SJCRH30 (cell line): ENCODE measurements around the gene BOLA2B. TPM values are rescaled to one million over a fixed set of nuclear protein-coding genes. Genes with fewer than 3 reads are reported as not detected.
"Not testable (repeated sequence)": the region's sequence is repeated elsewhere in the genome, so short reads cannot be mapped to it uniquely, and the experiment has no call there.

ENCODE experiments used
- DNase-seq, 2 experiments: peaks; one replicate each; pipeline ENCODE4 v3.0.0-alpha.2; 2015 to 2020
- H3K27ac ChIP-seq: fragments of 250-450 bp; sonication (Bioruptor Pico); 2 replicates; pipeline ENCODE4 v1.5.1; 2020; ENCODE audit warnings: mild to moderate bottlenecking, moderate library complexity
- H3K27me3 ChIP-seq: fragments of 250-450 bp; sonication (Bioruptor Pico); 2 replicates; pipeline ENCODE4 v1.5.1; 2020; ENCODE audit warnings: mild to moderate bottlenecking, moderate library complexity
- H3K36me3 ChIP-seq: fragments of 250-450 bp; sonication (Bioruptor Pico); 2 replicates; pipeline ENCODE4 v1.5.1; 2020; ENCODE audit warnings: mild to moderate bottlenecking, moderate library complexity
- H3K4me1 ChIP-seq: fragments of 250-450 bp; sonication (Bioruptor Pico); 2 replicates; pipeline ENCODE4 v1.5.1; 2020; ENCODE audit warnings: mild to moderate bottlenecking, moderate library complexity
- H3K4me3 ChIP-seq: fragments of 250-450 bp; sonication (Bioruptor Pico); 2 replicates; pipeline ENCODE4 v1.5.1; 2020; ENCODE audit warnings: mild to moderate bottlenecking, moderate library complexity
- H3K9me3 ChIP-seq: fragments of 250-450 bp; sonication (Bioruptor Pico); replicated peaks from 2 replicates; pipeline ENCODE4 v1.5.1; 2020; ENCODE audit warnings: mild to moderate bottlenecking, moderate library complexity
- total RNA-seq: library from RNA; depleted of rRNA; stranded (reverse); fragments of >200 nt; shearing (Covaris generic); gene quantifications from 2 replicates; pipeline ENCODE4 v1.2.3, GENCODE V29; 2014

BOLA2B gene
- total RNA-seq, 1 experiment from 2014 or later: 38.1 TPM

DNA sequence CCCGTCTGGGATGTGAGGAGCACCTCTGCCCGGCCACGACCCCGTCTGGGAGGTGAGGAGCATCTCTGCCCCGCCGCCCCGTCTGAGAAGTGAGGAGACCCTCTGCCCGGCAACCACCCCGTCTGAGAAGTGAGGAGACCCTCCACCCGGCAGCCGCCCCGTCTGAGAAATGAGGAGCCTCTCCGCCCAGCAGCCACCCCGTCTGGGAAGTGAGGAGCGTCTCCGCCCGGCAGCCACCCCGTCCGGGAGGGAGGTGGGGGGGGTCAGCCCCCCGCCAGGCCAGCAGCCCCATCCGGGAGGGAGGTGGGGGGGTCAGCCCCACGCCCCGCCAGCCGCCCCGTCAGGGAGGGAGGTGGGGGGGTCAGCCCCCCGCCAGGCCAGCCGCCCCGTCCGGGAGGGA lies 24.7 kb downstream of the BOLA2B start:
- not testable (repeated sequence) for H3K4me1 ChIP-seq, DNase-seq, H3K4me3 ChIP-seq, H3K36me3 ChIP-seq, H3K27ac ChIP-seq, H3K9me3 ChIP-seq, H3K27me3 ChIP-seq

DNA sequence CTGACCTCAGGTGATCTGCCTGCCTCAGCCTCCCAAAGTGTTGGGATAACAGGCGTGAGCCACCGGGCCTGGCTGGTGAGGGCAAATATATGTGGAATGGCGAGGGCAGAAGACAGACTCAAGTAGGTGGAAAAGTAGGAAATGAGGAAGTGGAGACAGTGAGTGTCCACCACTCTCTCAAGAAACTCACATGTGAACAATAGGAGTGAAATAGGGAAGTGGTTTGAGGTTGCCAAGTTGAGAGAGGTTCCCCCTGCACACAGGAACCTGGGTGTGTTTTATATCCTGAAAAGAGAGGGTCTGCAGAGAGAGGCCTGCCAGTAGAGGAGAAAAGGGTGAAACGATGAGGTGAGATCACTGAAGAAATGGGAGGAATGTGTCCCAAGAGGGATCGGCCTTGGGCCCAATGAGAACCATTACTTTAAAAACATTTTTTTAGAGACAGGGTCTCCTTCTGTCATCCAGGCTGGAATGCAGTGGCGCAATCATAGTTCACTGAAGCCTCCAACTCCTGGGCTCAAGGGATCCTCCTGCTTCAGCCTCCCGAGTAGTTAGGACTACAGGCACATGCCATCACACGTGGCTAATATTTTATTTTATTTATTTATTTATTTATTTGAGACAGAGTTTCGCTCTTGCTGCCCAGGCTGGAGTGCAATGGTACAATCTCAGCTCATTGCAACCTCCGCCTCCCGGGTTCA lies 27.1 kb downstream of the BOLA2B start:
- Histone ChIP-seq H3K27me3 (no peaks in the 10 kb centered on the region), H3K36me3 (no peaks in the 10 kb centered on the region), H3K4me1 (no peaks in the 10 kb centered on the region), H3K4me3 (no peak overlapping the region), H3K27ac (no peak overlapping the region), H3K9me3 (no peaks in the 10 kb centered on the region)
- DNase-seq: no peak

DNA sequence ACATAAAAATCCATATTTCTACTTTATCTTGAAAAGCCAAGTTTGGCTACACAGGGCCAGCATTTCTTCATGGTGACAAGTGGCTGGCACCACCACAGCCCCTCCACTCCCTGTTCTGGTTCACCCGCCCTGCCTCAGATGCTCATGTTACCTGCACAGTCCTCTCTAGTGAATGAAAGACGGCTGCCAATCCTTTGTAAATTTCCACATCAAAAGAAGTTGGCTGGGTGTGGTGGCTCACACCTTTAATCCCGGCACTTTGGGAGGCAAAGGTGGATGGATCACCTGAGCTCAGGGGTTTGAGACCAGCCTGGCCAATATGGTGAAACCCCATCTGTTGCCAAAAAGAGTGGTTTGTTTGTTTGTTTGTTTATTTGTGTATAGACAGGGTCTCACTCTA lies 29.9 kb downstream of the BOLA2B start:
- H3K4me3 ChIP-seq: no peak overlapping the region
- H3K4me1 ChIP-seq: no peaks in the 10 kb centered on the region
- no peak for DNase-seq
- H3K36me3 ChIP-seq: no peaks in the 10 kb centered on the region
- H3K27ac ChIP-seq: no peak overlapping the region
- H3K9me3 ChIP-seq: no peaks in the 10 kb centered on the region
- H3K27me3 ChIP-seq: no peaks in the 10 kb centered on the region

DNA sequence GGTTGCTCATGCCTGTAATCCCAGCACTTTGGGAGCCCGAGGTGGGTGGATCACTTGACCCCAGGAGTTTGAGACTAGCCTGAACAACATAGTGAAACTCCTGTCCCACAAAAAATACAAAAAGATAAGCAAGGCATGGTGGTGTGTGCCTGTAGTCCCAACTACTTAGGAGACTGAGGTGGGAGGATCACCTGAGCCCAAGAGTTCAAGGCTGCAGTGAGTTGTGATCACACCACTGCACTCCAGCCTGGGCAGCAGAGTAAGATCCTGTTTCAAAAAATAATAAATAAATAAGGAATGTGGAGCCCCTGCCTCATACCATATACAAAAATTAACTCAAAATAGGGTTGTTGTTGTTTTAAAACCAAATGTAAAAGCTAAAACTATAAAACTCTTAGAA lies 36.3 kb downstream of the BOLA2B start:
- no peak overlapping the region for H3K4me3 ChIP-seq
- H3K36me3 ChIP-seq: no peaks in the 10 kb centered on the region
- no peak for DNase-seq
- H3K27ac ChIP-seq: no peak overlapping the region
- H3K27me3 ChIP-seq: no peaks in the 10 kb centered on the region
- H3K9me3 ChIP-seq: no peaks in the 10 kb centered on the region
- H3K4me1 ChIP-seq: no peaks in the 10 kb centered on the region

DNA sequence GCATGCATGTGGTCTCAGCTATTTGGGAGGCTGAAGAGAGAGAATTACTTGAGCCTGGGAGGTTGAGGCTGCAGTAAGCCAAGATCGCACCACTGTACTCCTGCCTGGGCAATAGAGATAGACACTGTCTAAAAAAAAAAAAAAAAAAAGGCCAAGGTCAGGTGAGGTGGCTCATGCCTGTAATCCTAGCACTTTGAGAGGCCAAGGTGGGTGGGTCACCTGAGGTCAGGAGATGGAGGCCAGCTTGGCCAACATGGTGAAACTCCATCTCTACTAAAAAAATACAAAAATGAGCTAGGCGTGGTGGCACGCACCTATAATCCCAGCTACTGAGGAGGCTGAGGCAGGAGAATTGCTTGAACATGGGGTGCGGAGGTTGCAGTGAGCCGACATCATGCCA lies 38.3 kb downstream of the BOLA2B start:
- Histone ChIP-seq H3K9me3 (no peaks in the 10 kb centered on the region), H3K4me1 (no peaks in the 10 kb centered on the region), H3K36me3 (no peaks in the 10 kb centered on the region), H3K4me3 (no peak overlapping the region), H3K27ac (no peak overlapping the region), H3K27me3 (no peaks in the 10 kb centered on the region)
- DNase-seq: no peak

DNA sequence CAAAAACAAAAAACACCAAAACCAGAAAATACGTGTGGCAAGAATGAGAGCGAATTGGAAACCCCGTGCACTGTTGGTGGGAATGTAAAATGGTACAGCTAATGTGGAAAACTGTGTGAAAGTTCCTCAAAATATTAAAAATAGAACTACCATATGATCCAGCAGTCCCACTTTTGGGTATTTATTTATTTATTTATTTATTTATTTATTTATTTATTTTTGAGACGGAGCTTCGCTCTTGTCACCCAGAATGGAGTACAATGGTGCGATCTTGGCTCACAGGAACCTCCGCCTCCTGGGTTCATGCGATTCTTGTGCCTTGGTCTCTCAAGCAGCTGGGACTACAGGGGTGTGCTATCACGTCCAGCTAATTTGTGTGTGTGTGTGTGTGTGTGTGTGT lies 40.9 kb downstream of the BOLA2B start:
- DNase-seq: no peak
- H3K27me3 ChIP-seq: no peaks in the 10 kb centered on the region

DNA sequence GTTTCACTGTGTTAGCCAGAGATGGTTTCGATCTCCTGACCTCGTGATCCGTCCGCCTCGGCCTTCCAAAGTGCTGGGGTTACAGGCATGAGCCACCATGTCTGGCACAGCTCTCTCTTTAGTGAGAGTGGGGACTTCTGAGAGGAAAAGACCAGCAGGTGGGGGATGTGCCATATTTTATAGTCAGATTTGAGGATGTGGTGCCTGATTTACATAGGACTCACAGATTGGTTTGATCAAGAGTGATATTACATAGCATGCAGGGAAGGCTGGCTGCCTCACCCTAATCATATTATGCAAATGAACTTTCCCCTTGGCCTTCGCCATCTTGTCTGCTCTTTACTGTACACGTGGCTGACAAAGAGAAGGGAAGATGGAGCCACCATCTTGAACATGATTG lies 42.4 kb downstream of the BOLA2B start:
- H3K4me1 ChIP-seq: no peaks in the 10 kb centered on the region
- H3K27me3 ChIP-seq: no peaks in the 10 kb centered on the region
- H3K4me3 ChIP-seq: no peak overlapping the region
- no peaks in the 10 kb centered on the region for H3K36me3 ChIP-seq
- DNase-seq: no peak
- no peak overlapping the region for H3K27ac ChIP-seq
- H3K9me3 ChIP-seq: 0 out of 2 replicates have a peak, but pooled peaks cover 4% of the 10 kb centered on the region

More for the DNA sequence above, 40.9 kb downstream of the BOLA2B start:
- Histone ChIP-seq H3K27ac (no peak overlapping the region), H3K36me3 (no peaks in the 10 kb centered on the region), H3K9me3 (0 out of 2 replicates have a peak, but pooled peaks cover 4% of the 10 kb centered on the region), H3K4me1 (no peaks in the 10 kb centered on the region), H3K4me3 (no peak overlapping the region)

DNA sequence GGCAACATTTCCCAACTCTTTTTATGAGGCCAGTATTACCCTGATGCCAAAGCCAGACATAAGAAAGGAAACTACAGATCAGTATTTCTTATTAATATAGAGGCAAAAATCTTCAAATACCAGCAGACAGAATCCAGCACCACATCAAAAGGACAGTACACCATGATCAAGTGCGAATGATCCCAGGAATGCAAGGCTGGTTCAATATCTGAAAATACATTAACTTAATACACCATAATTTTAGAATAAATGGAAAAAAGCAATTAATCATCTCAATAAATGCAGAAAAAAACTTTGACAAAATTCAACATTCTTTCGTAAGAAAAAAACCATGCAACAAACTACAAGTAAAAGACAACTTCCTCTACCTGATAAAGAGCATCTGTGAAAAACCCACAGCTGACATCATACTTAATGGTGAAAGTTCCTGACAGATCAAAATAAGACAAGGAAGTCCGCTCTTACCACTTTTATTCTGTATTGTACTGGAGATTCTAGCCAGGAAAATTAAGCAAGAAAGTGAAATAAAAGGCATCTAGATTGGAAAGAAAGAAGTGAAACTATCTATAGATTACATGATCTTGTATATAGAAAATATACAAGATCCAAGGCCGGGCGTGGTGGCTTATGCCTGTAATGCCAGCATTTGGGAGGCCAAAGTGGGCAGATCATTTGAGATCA lies 44.1 kb downstream of the BOLA2B start:
- Histone ChIP-seq H3K4me3 (no peak overlapping the region), H3K36me3 (no peaks in the 10 kb centered on the region), H3K9me3 (0 out of 2 replicates have a peak, but pooled peaks cover 4% of the 10 kb centered on the region), H3K4me1 (no peaks in the 10 kb centered on the region), H3K27me3 (no peaks in the 10 kb centered on the region), H3K27ac (no peak overlapping the region)
- no peak for DNase-seq

DNA sequence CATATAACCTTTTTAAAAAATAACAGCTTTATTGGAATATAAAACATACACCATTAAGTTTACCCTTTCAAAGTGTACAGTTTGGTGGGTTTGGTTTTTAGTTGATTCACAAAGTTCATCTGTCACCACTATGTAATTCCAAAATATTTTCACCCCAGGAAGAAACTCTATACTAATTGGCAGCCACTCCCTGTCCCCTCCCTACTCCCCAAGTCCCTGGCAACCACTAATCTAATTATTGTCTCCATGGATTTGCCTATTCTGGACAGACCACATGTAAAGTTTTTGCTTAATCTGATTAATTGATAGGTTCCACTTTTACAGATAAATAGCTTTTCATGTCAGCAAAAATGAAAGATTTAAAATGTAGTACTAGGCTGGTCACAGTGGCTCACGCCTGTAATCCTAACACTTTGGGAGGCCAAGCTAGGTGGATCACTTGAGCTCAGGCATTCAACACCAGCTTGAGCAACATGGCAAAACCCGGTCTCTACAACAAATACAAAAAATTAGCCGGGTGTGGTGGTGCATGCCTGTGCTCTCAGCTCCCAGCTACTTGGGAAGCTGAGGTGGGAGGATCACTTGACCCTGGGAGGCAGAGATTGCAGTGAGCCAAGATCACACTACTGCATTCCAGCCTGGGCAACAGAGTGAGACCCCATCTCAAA lies 45.5 kb downstream of the BOLA2B start:
- no peaks in the 10 kb centered on the region for H3K4me1 ChIP-seq
- no peak overlapping the region for H3K4me3 ChIP-seq
- no peak for DNase-seq
- H3K27ac ChIP-seq: no peak overlapping the region
- no peaks in the 10 kb centered on the region for H3K27me3 ChIP-seq
- H3K36me3 ChIP-seq: no peaks in the 10 kb centered on the region
- 0 out of 2 replicates have a peak, but pooled peaks cover 4% of the 10 kb centered on the region for H3K9me3 ChIP-seq

DNA sequence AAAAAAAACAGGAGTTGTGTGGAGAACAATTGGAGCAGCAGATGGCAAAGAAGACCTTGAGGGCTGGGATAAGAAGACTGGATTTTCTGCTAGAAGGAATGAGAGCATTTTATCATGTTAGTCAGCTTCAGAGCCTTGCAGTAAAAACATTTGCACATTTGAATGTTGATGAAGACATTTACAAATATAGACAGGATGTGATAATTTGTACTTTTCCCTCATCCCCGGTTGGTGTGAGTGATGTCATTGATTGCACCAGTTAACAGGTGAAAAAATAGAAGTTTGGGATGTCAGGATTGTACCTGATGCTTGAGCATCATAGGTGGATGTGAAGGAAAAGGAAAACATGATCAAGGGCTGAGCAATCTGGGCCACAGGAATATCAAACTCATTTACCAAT lies 47.8 kb downstream of the BOLA2B start:
- Histone ChIP-seq H3K4me1 (no peaks in the 10 kb centered on the region), H3K9me3 (0 out of 2 replicates have a peak, but pooled peaks cover 4% of the 10 kb centered on the region)

DNA sequence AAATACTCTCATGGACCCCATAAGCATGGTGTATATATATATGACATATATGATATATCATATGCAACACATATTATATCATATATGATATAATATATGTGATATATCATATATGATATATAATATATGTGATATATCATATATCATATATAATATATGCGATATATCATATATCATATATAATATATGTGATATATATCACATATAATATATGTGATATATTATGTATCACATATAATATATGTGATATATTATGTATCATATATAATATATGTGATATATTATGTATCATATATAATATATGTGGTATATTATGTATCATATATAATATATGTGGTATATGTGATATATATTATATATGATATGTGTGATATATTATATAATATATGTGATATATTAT lies 48.5 kb downstream of the BOLA2B start:
- no peak for DNase-seq
- no peak overlapping the region for H3K27ac ChIP-seq
- H3K27me3 ChIP-seq: no peaks in the 10 kb centered on the region
- H3K9me3 ChIP-seq: 0 out of 2 replicates have a peak, but pooled peaks cover 4% of the 10 kb centered on the region
- no peaks in the 10 kb centered on the region for H3K4me1 ChIP-seq
- H3K36me3 ChIP-seq: no peaks in the 10 kb centered on the region
- no peak overlapping the region for H3K4me3 ChIP-seq

More for the DNA sequence above, 47.8 kb downstream of the BOLA2B start:
- Histone ChIP-seq H3K27ac (no peak overlapping the region), H3K4me3 (no peak overlapping the region), H3K36me3 (no peaks in the 10 kb centered on the region), H3K27me3 (no peaks in the 10 kb centered on the region)
- no peak for DNase-seq

DNA sequence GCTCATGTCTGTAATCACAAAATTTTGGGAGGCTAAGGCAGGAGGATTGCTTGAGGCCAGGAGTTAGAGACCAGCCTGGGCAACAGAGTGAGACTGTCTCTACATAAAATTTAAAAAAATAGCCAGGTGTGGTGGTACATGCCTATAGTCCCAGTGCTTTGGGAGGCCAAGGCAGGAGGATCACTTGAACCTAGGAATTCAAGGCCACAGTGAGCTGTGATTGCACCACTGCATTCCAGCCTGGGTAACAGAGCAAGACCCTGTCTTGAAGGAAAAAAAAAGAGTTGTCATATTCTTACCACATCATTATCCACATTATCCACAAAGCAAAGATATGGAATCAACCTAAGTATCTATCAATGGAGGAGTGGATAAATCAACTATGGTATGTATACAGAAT lies 49.4 kb downstream of the BOLA2B start:
- no peaks in the 10 kb centered on the region for H3K27me3 ChIP-seq

DNA sequence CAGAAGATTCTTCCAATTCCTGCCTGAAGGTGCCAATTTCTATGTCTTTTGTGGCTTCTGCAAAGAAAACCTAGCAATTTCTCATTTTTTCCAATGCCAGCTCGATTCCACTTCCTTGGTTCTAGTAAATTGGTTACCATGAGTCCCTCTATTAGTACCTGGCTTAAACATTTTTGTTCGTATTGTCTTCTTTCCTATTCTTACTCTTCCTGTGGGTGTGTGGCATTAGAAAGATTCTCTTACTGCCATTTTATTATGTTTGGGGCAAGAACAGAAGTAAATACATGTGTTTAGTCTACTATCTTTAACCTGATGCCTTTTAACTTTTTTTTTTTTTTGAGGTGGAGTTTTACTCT lies 50.1 kb downstream of the BOLA2B start:
- Histone ChIP-seq H3K27me3 (no peaks in the 10 kb centered on the region), H3K36me3 (no peaks in the 10 kb centered on the region), H3K27ac (no peak overlapping the region), H3K9me3 (no peaks in the 10 kb centered on the region), H3K4me3 (no peak overlapping the region), H3K4me1 (no peaks in the 10 kb centered on the region)
- no peak for DNase-seq

More for the DNA sequence above, 49.4 kb downstream of the BOLA2B start:
- no peaks in the 10 kb centered on the region for H3K9me3 ChIP-seq
- H3K4me3 ChIP-seq: no peak overlapping the region
- no peak for DNase-seq
- no peaks in the 10 kb centered on the region for H3K4me1 ChIP-seq
- no peak overlapping the region for H3K27ac ChIP-seq
- no peaks in the 10 kb centered on the region for H3K36me3 ChIP-seq
